ENCODE data around the gene MBNL1.

The MBNL1 gene

GRCh38 chr3:152471814-152472671, 203.3 kb downstream of the MBNL1 start:
- no peaks in the 10 kb centered on the region for H3K27me3 ChIP-seq (ENCODE audit: insufficient read depth, low read depth, severe bottlenecking)
- H3K36me3 ChIP-seq, result no peaks in the 10 kb centered on the region
- no peaks in the 10 kb centered on the region for H3K9me3 ChIP-seq (ENCODE audit: severe bottlenecking)
- H3K27ac ChIP-seq, result no peak overlapping the region
- H3K4me3 ChIP-seq (ENCODE audit: low read depth, low read length), result no peak overlapping the region
- TF ChIP-seq CTCF (IDR thresholded peaks at IDR 0.05; ENCODE audit: low read depth, low read length), result peak; percentile 53
- peak; percentile 20 for DNase-seq

- DNase-seq, result no peak
- Histone ChIP-seq H3K4me3 (ENCODE audit: low read depth, low read length) (no peak overlapping the region), H3K9me3 (ENCODE audit: severe bottlenecking) (no peaks in the 10 kb centered on the region), H3K27me3 (ENCODE audit: insufficient read depth, low read depth, severe bottlenecking) (no peaks in the 10 kb centered on the region), H3K36me3 (no peaks in the 10 kb centered on the region), H3K27ac (no peak overlapping the region)
- TF ChIP-seq CTCF (IDR thresholded peaks at IDR 0.05; ENCODE audit: low read depth, low read length), result no peak
These were observed 203.9 kb downstream of the MBNL1 start for GRCh38 chr3:152472672-152472954.

GRCh38 chr3:152474585-152474984, 205.9 kb downstream of the MBNL1 start:
- H3K4me3 ChIP-seq (ENCODE audit: low read depth, low read length), result no peak overlapping the region
- H3K27me3 ChIP-seq (ENCODE audit: insufficient read depth, low read depth, severe bottlenecking), result no peaks in the 10 kb centered on the region
- H3K9me3 ChIP-seq (ENCODE audit: severe bottlenecking), result no peaks in the 10 kb centered on the region
- DNase-seq, result peak; percentile 42
- TF ChIP-seq CTCF (IDR thresholded peaks at IDR 0.05; ENCODE audit: low read depth, low read length), result peak; percentile 55
- no peak overlapping the region for H3K27ac ChIP-seq
- no peaks in the 10 kb centered on the region for H3K36me3 ChIP-seq

- Histone ChIP-seq H3K36me3 (no peaks in the 10 kb centered on the region), H3K4me3 (ENCODE audit: low read depth, low read length) (no peak overlapping the region), H3K27ac (no peak overlapping the region), H3K9me3 (ENCODE audit: severe bottlenecking) (no peaks in the 10 kb centered on the region), H3K27me3 (ENCODE audit: insufficient read depth, low read depth, severe bottlenecking) (no peaks in the 10 kb centered on the region)
- no peak for DNase-seq
- no peak for TF ChIP-seq CTCF (IDR thresholded peaks at IDR 0.05; ENCODE audit: low read depth, low read length)
These were observed 208.7 kb downstream of the MBNL1 start for GRCh38 chr3:152477422-152477821.

GRCh38 chr3:152480282-152480953, 211.7 kb downstream of the MBNL1 start:
- DNase-seq, result no peak
- no peak overlapping the region for H3K27ac ChIP-seq

More at GRCh38 chr3:152480282-152480953, 211.7 kb downstream of the MBNL1 start:
- no peaks in the 10 kb centered on the region for H3K36me3 ChIP-seq
- no peak for TF ChIP-seq CTCF (IDR thresholded peaks at IDR 0.05; ENCODE audit: low read depth, low read length)
- no peaks in the 10 kb centered on the region for H3K27me3 ChIP-seq (ENCODE audit: insufficient read depth, low read depth, severe bottlenecking)
- H3K4me3 ChIP-seq (ENCODE audit: low read depth, low read length), result no peak overlapping the region
- H3K9me3 ChIP-seq (ENCODE audit: severe bottlenecking), result no peaks in the 10 kb centered on the region

Data from WERI-Rb-1 (cell line).